HG02798 (cell line): ENCODE data around the gene TMEM198.
A peak's percentile ranks its signal among the peaks of the same experiment; 100 is the strongest.

ENCODE experiments used
- ATAC-seq: cut with Tn5 transposase; IDR thresholded peaks from one replicate; pipeline ENCODE4 v1.9.1; 2021; ENCODE audit warnings: mild to moderate bottlenecking; ENCODE audit not compliant: unreplicated experiment, poor library complexity

TMEM198 gene

DNA sequence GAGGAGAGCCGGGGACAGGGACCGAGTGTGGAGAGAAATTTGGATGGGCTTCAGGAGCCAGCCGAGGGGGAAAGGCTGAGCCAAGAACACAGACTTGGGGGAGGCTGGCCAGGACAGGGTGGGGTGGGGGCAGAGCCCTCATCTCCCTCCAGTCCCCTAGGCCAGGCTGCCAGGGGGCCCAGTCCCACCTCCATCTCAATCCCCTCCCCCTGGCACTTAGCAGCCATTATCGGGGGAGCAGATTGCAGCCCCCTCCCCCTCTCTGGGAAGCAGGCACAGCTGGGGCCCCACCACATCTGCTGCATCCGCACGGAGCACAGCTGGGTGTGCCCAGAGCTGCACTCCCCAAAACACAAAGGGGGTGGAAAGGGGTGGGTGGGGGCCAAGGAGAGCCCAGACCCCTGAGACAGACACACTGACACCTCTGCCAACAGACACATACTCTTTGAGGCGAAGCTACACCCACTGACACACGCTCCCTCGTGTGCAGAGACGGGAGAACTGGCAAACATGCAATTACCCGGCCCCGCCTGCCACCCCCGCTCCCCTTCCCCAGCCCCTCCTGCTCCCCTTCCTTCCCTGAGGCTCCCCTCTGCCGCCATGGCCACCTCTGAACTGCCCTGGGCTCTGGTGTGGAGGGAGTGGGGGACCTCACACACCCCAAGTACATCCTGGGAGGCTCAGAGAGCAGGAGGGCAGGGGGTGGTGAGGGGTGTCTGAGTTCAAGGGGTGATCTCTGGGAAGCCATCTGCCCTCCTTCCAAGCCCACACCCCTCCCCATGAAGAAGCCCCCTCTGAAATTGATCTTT, 34.7 kb upstream of the TMEM198 start:
- ATAC-seq: peak; percentile 8

GRCh38 chr2:219509780-219510511, 33.9 kb upstream of the TMEM198 start:
- peak; percentile 62 for ATAC-seq

- no peak for ATAC-seq
These were observed 33.2 kb upstream of the TMEM198 start for GRCh38 chr2:219510512-219511135.

GRCh38 chr2:219511547-219512325, 32.1 kb upstream of the TMEM198 start:
- no peak for ATAC-seq

GRCh38 chr2:219512524-219513216, 31.2 kb upstream of the TMEM198 start:
- ATAC-seq: no peak

- no peak for ATAC-seq
These were observed 30.0 kb upstream of the TMEM198 start for GRCh38 chr2:219513787-219514186.

DNA sequence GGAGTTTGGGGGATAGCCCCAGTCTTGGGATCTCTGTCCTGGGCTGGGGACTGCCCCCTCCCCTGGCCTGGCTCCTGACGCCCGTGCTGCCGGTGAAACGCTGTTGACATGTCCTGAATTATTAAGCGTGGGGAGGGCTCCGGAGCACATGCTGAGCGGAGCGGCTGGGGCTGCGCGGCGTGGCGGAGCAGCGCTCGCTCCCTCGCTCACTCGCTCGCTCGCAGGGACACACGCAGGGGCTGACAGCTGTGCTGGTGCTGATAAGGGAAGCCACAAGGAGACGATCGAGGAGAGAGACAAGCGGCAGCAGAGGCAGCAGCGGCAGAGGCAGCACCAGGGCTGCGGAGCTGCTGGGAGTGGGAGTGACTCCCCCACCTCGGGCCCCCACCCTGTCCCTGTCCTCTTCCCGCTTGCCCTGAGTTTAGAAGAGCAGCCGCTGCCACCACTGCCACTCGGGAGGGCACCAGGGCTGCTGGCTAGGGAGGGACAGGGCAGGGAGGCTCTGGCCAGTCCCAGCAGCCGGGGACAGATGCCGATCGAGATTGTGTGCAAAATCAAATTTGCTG, 29.5 kb upstream of the TMEM198 start, which contains the start of gene ASIC4:
Gene ASIC4 (plus strand): TSS at position 287 of the 566 bp plus-strand sequence. CDS start 243 bp downstream, at position 530.
- ATAC-seq: no peak

DNA sequence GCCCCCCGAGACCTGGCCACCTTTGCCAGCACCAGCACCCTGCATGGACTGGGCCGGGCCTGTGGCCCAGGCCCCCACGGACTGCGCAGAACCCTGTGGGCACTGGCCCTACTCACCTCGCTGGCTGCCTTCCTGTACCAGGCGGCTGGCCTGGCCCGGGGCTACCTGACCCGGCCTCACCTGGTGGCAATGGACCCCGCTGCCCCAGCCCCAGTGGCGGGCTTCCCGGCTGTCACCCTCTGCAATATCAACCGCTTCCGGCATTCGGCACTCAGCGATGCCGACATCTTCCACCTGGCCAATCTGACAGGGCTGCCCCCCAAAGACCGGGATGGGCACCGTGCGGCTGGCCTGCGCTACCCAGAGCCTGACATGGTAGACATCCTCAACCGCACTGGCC, 29.0 kb upstream of the TMEM198 start:
- no peak for ATAC-seq

DNA sequence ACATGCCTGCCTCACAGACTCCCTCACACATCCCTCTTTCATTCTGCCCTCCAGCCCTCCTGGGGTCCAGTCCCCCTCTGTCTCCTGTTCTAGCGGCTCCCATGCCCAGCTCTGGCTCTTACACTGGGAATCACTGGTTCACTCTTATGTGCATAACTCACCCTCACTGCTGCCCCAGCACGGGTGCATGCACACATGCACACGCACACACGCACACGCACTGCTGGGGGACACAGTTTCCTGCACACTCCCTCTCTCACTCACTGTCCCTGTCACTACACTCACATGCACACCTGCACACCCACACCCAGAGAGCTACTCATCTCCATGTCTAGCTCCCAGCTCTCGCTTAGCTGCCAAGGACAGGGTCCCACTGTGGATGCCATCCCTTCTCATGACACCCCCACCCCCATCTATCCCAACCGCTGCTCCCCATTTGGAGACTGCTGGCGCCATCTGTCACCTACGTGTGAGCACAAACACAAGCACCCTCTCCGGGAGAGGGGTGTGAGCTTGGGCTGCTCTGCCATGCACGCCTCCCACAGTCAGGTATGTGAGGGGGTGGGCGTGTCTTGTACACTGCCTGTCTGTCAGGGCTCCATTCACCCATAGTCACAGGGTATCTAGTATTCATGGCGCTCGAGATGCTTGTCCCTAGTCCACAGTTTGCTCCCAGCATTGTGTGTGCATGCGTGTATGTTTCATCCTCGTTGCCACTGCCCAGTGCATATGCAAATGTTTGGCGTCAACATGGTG, 27.8 kb upstream of the TMEM198 start:
- no peak for ATAC-seq

DNA sequence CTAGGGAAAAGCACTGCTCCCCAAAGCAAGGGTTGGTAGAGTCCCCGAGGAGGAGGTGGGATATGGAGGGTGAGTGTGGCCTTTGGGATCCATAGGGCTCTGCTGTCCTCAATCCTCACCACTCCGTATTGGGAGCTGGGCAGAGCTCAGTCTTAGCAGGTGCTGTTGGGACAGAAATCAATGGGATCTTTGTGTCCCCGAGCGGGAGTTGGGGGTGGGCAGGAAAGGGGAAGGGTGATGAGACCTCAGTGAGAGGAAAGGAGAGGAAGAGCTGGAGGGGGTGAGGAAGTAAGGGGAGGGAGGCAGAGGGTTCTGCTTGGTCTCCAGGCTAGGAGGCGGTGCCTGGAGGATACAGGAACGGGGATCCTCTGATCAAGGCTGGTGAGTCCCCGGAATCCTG, 26.9 kb upstream of the TMEM198 start:
- ATAC-seq: no peak

- no peak for ATAC-seq
These were observed 25.7 kb upstream of the TMEM198 start for GRCh38 chr2:219517954-219518778.

- ATAC-seq: no peak
These were observed 24.3 kb upstream of the TMEM198 start for GRCh38 chr2:219519526-219519916.

- no peak for ATAC-seq
These were observed 23.7 kb upstream of the TMEM198 start for GRCh38 chr2:219520079-219520478.

DNA sequence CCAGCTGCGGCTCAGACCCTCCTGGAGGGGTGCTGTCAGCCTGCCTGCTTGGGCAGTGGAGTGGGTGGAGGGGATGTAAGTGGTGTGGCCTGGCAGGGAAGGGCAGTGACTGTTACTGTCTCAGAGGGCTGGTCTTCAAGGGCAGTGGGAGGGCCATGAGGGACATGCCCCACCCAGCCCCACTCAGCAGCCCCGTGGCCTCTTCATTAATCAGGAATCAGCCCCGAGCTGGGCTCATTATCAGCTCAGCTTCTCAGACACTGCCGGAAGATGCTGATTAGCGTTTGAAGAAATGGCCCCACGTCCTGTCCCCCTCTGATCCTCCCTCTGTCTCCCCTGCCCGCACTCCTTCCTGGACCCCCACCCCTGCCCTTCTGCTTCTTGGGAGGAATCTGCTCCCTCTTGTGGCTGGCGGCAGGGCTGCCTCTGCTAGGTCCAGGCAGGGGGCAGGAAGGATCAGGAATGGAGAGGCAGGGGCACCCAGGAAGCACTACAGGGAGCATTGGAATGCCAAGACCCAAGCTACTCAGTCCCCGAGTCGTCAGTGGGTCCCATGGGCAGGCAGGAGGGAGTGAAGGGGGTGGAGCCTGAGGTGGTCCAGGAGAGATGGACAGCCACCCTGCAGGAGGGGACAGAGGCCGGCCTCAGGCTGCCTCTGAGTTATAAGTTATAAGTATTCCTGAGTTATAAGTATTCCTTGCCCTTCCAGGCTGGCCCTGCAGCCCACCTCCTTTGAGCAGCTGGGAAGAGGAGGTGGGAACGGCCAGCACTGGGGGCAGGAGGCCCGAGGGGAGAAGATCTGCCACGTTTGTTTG, 22.6 kb upstream of the TMEM198 start:
- ATAC-seq: no peak

- ATAC-seq: no peak
These were observed 21.5 kb upstream of the TMEM198 start for GRCh38 chr2:219522111-219523030.

- ATAC-seq: no peak
These were observed 20.7 kb upstream of the TMEM198 start for GRCh38 chr2:219523031-219523671.
